Stimulated activated naive CD8-positive, alpha-beta T cell treated with anti-CD3 and anti-CD28 coated beads, Interleukin-15, Interleukin-2, amounts not matched to agents 100 U/mL and 50 U/mL, for 24 hours (primary cell): ENCODE measurements around the gene SF3B6.
"Not testable (repeated sequence)": the region's sequence is repeated elsewhere in the genome, so short reads cannot be mapped to it uniquely, and the experiment has no call there.

Experiments
- ATAC-seq: fragments of 150-1000 bp; cut with Tn5 transposase; one replicate; pipeline ENCODE4 v1.10.0; 2021
- DNase-seq: peaks from one replicate; pipeline ENCODE4 v3.0.0; 2021

The SF3B6 gene, protein sequence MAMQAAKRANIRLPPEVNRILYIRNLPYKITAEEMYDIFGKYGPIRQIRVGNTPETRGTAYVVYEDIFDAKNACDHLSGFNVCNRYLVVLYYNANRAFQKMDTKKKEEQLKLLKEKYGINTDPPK

DNA sequence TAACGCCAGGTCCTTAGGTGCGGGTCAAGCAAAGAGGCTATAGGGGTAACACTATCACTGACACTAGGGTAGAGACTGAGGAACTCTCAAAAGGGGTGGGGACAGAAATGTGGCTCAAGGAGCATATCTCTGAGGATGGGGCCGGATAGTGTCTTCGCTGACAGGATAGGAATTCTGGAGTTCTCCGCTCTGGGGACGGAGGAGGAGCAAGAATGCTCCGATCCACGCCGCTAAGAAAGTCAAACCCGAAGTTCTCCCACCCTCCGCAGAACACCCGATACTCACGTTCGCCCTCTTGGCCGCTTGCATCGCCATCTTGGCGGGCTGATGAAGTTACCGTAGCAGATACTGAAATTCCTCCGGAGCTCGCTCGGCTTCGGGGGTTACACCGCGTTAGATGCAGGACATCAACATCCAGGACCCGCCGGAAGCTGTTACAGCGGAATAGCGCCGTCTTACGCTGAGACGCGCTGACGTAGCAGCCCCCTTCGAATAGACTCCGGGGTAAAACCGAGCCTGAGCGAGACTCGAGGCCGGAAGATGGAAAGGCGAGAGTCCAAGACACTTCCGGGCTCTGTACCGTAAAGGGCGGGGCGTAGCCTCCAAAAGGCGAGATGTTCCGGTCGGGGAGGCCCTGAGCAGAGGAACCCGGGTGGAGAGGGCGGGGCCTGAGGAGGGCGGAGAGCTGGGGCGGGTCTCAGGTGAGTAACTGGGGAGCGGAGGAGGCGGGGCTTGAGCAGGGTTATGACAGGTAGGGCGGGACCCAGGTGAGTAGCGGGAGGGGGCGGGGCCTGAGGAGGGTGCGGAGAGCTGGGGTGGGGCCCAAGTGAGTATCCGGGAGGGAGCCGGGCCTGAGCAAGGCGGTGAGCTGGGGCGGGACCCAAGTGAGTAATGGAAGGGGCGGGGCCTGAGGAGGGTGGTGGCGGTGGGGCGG is at the start of gene SF3B6:
SF3B6 (minus strand) TSS at position 412 of the 934 bp plus-strand sequence; CDS start at position 315, 97 bp downstream.
- DNase-seq (peak; percentile 99), ATAC-seq (peak; percentile 96)

DNA sequence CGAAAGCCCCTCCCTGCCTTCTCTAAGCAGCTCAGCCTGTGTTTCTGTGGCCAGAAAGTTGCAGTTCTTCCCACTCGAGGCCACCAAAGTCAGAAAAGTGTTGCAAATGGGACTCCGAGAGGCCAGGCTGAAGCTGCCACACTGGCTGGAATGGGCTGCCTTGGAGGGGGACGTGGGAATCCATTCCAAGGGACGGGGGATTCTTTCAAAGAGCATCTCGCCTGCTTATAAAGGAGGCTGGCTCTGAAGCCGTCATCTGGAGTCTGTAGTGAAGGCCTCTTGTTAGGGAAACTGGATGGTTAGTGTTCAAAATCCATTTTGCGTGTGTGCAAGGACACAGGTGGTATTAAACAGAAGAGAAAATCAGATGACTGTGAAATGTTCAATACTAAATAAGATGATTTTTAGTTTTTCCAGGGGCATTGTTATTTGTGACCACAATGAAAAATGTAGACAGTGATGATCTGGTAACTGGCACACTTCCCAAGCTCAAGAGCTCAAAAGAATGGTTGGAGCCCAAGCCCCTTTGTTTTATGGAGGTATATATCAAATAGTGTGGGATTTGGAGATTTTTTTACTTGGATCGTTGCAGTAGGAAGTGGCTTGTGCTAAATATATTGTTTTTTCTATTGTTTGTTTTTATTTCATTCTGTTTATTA is 47.9 kb upstream of the SF3B6 start:
- no peak for DNase-seq
- ATAC-seq: no peak

DNA sequence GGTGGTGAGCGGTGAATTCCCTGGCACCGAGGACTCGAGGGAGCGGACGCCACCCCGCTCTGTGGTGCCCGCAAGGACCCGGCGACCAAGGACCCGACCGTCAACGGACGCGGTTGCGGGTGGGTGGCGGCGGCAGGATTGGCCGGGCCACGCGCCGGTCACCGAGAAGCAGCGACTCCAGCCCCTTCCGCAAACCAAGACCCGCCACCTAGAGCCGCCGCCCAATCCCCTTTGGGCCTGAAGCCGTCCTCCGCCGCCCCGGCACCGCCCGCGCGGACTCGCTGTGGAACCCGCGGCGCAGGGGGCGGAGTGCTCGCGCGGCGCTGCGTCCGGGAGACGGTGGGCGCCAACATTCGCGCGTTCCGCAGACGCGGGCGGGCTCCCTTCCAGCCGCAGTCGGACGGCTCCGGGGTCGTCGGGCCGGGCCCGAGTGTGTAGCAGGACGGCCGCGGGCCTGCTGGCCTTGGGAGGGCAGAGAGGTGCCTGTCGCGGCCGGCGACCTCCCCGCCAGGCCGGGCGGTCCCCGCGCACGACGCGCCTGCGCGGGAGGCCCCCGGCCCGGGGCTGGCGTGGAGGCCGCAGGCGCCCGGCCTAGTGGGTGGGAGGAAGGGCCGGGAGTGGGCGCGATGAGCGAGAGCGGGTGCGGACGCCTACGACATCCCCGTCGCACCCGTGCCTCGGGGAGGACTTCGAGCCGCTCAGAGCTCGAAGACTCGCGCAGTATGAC is 47.2 kb upstream of the SF3B6 start, which contains the start of the genes FAM228B and PFN4:
FAM228B (plus strand) TSS at position 275 of the 727 bp plus-strand sequence. CDS start 893 bp downstream, outside the sequence.
PFN4 (minus strand) TSS at position 140 of the 727 bp plus-strand sequence. CDS start 799 bp downstream, outside the sequence.
- ATAC-seq (peak; percentile 92), DNase-seq (peak; percentile 81)

DNA sequence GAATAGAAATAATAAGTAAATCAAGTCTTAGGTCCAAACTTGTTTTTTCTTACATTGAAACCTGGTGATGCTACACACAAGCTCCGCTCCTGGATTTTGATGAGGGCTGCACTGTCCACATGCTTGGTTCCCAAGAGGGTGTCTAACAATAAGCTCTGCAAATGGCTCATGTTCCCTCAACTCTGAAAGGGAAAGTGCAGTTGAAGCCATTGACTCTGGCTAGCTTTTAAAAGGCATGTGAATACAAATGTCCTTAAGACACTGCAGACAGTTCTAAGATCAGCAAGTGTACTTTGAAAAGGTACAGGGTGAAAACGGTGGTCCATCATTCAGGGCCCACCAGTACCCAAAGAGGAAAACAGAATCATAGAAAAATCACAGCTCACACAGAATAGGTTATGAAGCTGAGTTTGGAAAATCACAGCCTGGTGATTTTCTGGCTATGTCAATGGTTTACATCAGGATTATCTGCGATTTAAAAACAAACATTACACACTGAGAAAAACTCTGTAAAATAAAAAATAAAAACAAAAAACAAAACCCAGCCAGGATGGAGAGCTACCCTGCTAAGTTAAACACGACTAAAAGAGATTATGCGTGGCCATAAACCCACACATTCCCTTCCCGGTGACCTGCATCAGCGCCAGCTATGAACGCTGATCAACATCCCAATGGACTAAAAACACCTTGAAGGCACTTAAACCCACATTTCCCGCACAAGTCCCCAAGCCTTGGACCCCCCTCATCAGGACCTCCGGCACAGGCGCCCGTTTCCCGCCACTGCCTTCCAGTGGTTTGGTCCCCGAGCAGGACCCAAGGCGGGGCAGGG is 46.5 kb upstream of the SF3B6 start:
- no peak for DNase-seq
- ATAC-seq: no peak

DNA sequence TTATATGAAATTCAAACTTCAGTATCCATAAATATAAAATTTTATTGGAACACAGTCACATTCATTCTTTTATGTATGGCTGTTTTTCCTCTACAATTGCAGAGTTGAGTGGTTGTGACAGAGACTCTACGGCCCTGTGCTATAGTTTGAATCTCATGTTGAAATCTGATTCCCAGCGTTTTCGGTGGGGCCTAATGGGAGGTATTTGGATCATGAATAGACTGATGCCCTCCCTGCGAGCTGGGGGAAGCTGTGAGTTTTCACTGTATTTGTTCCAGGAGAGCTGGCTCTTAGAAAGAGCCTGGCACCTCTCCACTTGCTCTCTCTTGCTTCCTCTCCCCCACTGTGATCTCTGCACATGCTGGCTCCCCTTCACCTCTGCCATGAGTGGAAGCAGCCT is 45.3 kb upstream of the SF3B6 start:
- no peak for ATAC-seq
- DNase-seq: no peak

DNA sequence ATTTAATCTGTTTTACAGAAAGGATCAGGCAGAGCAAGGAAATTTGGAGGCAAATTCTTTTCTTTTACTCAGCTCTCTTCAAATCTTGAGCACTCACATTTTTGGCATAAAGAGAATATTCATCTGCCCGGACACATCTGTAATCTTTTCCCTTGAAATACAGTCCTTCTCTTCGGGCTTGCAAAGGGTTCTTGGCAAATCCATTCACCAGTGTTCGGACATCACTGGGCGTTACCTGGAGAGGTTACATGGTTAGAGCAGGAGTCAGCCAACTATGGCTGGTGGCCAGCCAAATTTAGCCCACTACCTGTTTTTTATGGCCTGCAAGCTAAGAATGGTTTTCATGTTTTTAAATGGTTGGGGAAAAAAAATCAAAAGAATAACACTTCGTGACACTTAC is 44.9 kb upstream of the SF3B6 start:
- DNase-seq (no peak), ATAC-seq (no peak)

DNA sequence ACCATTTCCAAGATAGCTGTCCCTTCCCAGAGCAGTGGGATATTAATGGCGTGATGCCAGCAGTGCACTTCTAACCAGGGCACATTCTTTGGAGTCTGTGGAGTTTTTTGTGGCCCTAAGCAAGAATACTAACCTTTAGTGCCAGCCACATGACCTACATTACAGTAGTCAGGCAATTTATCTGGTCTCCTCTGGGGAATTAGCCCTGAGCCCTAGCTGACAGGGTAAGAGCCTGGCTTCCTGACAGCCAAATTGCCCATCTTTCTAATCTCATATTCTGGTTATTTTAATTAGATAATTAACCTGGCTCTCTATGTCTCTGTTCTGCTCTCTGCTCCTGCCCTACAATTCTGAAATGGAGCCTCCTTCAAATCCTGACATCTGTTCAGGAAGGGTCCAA is 41.8 kb upstream of the SF3B6 start:
- ATAC-seq: no peak
- DNase-seq: no peak

DNA sequence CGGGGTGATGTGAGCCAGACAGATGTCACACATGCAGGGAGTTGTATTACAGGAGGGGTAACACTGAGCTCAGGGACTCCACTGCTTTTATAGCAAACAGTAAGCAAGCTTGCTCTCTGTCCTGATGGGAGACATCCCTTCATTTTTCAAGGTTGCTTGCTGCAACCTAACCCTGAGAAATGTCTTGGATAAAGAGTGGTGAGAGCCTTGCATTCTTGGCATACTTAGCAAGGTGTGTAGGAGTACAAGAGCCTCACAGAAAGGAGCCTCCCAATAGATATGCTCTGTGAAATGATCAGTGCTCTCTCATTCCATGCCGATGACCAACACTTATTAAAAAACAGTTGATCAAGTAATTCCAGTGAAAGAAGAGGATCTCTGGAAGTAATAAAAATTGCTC is 38.9 kb upstream of the SF3B6 start:
- DNase-seq (no peak), ATAC-seq (no peak)

DNA sequence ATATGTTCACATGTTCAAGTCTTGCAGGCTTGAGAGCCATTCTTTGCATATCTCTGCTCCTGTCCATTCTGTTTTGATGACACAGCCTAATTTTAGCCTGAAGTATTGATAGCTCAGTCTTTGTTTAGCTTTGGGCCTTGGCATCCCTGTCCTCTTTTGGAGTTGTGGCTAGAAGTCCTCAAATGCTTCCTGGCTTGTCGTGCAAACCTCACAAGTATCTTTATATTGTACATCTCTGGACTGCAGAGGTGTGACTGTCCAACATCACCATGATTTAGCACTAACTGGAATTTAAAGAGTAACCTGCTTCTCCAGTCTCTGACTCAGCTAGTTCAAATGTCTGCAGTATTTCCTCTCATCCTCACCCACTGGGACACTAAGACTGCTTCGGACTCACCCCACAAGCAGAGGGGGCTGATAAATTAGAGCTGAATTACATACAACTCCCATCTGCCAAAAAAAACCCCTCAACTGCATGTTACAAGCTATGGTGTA is 35.3 kb upstream of the SF3B6 start:
- DNase-seq (no peak), ATAC-seq (no peak)

DNA sequence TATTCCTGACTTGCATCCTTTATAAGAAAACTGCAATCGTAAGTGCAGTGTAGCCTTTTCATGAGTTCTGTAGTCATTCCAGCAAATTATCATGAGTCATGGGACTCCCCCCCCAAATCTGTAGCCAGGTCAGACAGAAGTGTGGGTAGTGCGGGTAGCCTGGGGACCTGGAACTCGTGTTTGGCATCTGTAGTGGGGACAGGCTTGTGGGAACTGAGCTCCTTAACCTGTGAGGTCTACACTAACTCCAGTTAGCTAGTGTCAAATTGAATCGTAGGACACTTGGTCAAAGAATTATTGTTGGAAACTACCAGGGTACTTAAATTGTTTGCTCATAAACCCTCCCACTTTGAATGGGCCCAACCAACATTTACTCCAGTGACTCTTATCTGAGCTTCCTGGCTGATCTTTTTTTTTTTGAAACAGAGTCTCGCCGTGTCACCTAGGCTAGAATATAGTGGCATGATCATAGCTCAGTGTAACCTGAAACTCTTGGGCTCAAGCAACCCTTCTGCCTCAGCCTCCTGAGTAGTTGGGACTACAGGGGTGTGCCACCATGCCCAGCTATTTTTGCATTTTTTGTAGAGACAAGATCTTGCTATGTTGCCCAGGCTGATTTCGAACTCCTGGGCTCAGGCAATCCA is 34.7 kb upstream of the SF3B6 start:
- ATAC-seq: no peak
- DNase-seq: no peak

DNA sequence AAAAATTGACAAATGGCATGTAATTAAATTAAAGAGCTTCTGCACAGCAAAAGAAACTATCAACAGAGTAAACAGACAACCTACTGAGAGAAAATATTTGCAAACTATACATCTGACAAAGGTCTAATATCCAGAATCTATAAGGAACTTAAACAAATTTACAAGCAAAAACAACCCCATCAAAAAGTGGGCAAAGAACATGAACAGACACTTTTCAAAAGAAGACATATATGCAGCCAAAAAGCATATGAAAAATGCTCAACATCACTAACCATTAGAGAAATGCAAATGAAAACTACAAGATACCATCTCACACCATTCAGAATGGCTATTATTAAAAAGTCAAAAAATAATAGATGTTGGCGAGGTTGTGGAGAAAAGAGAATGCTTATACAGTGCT is 33.3 kb upstream of the SF3B6 start:
- not testable (repeated sequence) for ATAC-seq

DNA sequence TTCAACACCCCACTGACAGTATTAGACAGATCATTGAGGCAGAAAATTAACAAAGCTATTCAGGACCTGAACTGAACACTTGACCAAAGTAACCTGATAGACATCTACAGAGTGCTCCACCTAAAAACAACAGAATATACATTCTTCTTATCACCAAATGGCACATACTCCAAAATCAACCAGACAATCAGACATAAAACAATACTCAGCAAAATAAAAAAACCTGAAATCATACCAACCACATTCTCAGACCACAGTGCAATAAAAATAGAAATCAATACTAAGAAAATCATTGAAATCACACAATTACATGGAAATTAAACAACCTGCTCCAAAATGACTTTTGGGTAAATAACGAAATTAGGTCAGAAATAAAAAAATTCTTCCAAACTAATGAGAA is 31.2 kb upstream of the SF3B6 start:
- ATAC-seq: no peak
- DNase-seq: no peak

More for the DNA sequence above, 33.3 kb upstream of the SF3B6 start:
- DNase-seq: not testable (repeated sequence)

DNA sequence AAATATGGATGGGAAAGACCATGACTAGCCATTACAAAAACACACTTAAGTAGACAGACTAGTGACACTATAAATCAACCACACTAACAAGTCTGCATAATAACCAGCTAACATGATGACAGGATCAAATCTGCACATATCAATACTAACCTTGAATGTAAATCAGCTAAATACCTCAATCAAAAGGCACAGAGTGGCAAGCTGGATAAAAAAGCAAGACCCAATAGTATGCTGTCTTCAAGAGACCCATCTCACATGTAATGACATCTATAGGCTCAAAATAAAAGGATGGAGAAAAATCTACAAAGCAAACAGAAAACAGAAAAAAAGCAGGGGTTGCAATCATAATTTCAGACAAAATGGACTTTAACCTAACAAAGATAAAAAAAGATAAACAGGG is 30.7 kb upstream of the SF3B6 start:
- ATAC-seq: no peak
- DNase-seq: no peak

DNA sequence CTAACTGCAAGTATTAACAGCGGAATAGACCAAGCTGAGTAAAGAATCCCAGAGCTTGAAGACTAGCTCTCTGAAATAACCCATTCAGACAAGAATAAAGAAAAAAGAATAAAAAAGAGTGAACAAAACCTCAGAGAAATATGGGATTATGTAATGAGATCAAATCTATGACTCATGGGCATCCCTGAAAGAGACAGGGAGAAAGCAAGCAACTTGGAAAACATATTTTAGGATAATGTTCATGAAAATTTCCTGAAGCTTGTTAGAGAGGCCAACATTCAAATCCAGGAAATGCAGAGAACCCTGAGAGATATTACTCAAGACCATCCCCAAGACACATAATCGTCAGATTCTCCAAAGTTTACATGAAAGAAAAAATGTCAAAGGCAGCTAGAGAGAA is 29.7 kb upstream of the SF3B6 start:
- no peak for DNase-seq
- no peak for ATAC-seq

DNA sequence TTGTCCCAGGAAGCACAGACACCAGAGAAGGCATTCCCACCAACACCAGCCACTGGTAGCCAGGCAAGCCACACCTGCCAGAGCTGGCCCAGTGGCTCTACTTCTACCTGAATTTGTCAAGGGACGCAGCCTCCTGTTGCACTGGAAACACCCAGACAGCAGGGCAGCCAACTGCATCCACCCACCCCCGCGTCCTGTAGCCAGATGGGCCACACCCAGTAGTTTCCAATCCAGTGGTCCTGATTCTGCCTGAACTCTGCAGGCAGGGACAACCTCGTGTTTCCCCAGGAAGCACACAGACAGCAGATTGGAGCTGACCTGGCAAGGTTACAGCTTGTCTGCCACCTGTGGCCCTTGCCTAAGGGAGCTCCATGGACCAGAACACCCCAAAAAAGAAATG is 28.8 kb upstream of the SF3B6 start:
- no peak for DNase-seq
- no peak for ATAC-seq

DNA sequence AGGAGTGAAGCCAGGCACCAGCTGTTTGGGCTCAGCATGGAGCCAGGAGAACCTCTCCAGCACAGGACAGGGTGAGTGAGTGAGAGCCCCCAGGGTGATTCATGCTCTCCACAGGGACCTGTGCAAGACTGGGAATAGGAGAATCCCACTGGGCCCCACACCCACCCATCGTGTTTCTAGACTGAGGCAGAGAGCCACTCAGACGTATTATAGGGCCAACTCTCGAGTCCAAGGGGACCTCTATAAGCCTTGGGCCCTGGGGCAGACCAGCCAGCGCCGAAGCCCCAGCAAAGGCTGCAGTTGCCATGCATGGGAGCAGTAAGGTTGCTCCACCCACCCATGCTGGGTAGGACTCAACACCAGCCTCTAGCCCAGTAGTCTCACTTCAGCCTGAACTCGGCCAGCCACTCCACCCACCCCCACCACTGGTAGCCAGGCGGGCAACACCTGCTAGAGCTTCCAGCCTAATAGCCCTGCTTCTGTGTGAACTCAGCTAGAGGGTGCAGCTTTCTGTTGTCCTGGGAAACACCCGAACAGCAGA is 28.1 kb upstream of the SF3B6 start:
- DNase-seq (no peak), ATAC-seq (no peak)

DNA sequence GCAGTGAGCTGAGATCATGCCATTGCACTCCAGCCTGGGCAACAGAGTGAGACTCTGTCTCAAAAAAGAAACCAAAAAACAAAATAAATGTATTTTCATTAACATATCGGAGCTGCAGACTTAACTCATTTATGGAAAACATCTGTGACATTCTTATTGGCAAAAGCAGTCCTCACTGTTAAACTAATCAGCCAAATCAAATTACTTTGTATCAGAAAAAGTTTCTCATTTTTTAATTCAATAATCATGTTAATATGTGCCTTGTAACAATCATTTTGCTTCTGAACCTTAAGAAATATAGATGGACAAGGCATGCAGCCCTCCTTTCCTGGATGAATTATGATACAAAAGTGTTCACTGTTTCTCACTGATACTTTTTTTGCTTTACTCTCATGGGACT is 26.6 kb upstream of the SF3B6 start:
- DNase-seq (no peak), ATAC-seq (no peak)

DNA sequence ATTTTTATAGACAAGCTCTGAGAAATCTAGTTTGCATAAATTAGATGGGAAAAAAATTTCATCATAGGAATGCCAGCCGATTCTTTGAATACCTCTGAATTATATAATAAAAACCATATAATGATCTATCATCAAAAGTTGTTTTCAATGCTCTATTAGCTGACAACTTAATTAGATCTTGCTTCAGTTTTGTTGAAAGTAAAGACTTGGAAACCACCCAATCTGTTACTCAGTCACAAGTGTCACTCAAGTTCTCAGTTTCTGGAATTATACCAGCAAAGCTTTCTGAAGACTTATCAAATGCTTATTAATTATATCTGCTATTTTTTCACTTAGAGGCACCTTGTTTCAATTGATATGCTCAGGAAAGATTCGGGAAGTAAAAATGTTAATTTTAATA is 25.9 kb upstream of the SF3B6 start:
- no peak for DNase-seq
- no peak for ATAC-seq

DNA sequence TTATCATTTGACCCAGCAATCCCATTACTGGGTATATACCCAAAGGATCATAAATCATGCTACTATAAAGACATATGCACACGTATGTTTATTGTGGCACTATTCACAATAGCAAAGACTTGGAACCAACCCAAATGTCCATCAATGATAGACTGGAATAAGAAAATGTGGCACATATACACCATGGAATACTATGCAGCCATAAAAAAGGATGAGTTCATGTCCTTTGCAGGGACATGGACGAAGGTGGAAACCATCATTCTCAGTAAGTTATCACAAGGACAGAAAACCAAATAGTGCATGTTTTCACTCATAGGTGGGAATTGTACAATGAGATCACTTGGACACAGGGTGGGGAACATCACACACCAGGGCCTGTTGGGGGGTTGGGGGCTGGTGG is 24.6 kb upstream of the SF3B6 start:
- not testable (repeated sequence) for ATAC-seq

DNA sequence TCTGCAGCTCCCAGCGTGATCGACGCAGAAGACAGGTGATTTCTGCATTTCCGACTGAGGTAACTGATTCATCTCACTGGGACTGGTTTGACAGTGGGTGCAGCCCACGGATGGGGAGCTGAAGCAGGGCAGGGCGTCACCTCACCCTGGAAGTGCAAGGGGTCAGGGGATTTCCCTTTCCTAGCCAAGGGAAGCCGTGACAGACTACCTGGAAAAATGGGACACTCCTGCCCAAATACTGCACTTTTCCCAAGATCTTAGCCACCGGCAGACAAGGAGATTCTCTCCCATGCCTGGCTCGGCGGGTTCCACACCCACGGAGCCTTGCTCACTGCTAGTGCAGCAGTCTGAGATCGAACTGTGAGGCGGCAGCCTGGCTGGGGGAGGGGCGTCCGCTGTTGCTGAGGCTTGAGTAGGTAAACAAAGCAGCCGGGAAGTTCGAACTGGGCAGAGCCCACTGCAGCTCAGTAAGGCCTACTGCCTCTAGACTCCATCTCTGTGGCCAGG is 19.1 kb upstream of the SF3B6 start:
- ATAC-seq, DNase-seq: not testable (repeated sequence)

More for the DNA sequence above, 24.6 kb upstream of the SF3B6 start:
- DNase-seq: not testable (repeated sequence)
